Thymus (tissue), 11 donors: ENCODE measurements around the gene CERS6. TPM values are rescaled to one million over a fixed set of nuclear protein-coding genes. Genes with fewer than 3 reads are reported as not detected.

Experiments
- DNase-seq, 9 donors: peaks; one replicate each; pipeline ENCODE4 v3.0.0-alpha.2; 2013; ENCODE audit warnings: low spot score in 9 of 9, low read depth in 6 of 9, missing footprints in 1 of 9
- H3K27ac ChIP-seq, 2 donors: one replicate each; pipeline ENCODE4 v1.5.1; 2013; ENCODE audit warnings: control low read depth in 1 of 2, low read depth in 1 of 2, low read length in 1 of 2, mild to moderate bottlenecking in 1 of 2, moderate library complexity in 1 of 2
- H3K27me3 ChIP-seq, 2 donors: one replicate each; pipeline ENCODE4 v1.5.1; 2013; ENCODE audit warnings: low read length in 1 of 2; ENCODE audit not compliant: control insufficient read depth in 2 of 2, insufficient read depth in 1 of 2
- H3K36me3 ChIP-seq, 2 donors: one replicate each; pipeline ENCODE4 v1.5.1; 2013; ENCODE audit warnings: low read length in 1 of 2, mild to moderate bottlenecking in 1 of 2, moderate library complexity in 1 of 2; ENCODE audit not compliant: control insufficient read depth in 2 of 2, insufficient read depth in 2 of 2
- H3K4me1 ChIP-seq, 2 donors: one replicate each; pipeline ENCODE4 v1.5.1; 2013; ENCODE audit warnings: low read length in 2 of 2; ENCODE audit not compliant: control insufficient read depth in 2 of 2, insufficient read depth in 2 of 2
- H3K4me3 ChIP-seq, 2 donors: one replicate each; pipeline ENCODE4 v1.5.1; 2013; ENCODE audit warnings: low read length in 2 of 2, control low read depth in 1 of 2, mild to moderate bottlenecking in 1 of 2
- H3K9me3 ChIP-seq, 2 donors: one replicate each; pipeline ENCODE4 v1.5.1; 2013; ENCODE audit warnings: low read length in 1 of 2, mild to moderate bottlenecking in 1 of 2; ENCODE audit not compliant: control insufficient read depth in 2 of 2, insufficient read depth in 1 of 2
- WGBS: extraction: QIAGEN DNeasy Blood & Tissue Kit; methylation state at CpG from one replicate; pipeline ENCODE4 v1.1.7; 2013; 5-methylcytosine and 5-hydroxymethylcytosine counted together
- polyA plus RNA-seq: library from polyadenylated mRNA; stranded (reverse); fragments of 200-250 nt; gene quantifications from one replicate; pipeline ENCODE4 v1.2.3, GENCODE V29; 2013
- total RNA-seq: library from RNA; stranded (reverse); fragments of 120-200 nt; gene quantifications from one replicate; pipeline ENCODE4 v1.2.4, GENCODE V29; 2013
- donor health status: healthy.

The CERS6 gene
- total and polyA plus RNA-seq, 2 donors: 12.1 to 26.9 TPM

DNA sequence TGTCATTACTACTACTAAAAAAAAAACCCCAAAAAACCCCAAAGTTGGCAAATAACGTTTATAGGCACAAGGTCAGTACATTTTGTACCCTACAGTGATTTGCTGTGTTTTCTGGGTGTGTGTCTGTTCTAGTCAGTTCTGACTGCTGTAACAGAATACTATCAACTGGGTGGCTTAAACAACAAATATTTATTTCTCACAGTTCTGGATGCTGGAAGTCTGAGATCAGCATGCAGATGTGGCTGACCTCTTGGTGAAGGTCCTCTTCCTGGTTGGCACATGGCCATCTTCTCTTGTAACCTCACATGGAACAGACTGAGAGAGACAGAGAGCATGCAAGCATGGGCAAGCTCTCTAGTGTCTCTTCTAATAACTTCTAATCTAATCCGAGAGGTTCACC lies 103.1 kb downstream of the CERS6 start:
- DNase-seq: no peak

DNA sequence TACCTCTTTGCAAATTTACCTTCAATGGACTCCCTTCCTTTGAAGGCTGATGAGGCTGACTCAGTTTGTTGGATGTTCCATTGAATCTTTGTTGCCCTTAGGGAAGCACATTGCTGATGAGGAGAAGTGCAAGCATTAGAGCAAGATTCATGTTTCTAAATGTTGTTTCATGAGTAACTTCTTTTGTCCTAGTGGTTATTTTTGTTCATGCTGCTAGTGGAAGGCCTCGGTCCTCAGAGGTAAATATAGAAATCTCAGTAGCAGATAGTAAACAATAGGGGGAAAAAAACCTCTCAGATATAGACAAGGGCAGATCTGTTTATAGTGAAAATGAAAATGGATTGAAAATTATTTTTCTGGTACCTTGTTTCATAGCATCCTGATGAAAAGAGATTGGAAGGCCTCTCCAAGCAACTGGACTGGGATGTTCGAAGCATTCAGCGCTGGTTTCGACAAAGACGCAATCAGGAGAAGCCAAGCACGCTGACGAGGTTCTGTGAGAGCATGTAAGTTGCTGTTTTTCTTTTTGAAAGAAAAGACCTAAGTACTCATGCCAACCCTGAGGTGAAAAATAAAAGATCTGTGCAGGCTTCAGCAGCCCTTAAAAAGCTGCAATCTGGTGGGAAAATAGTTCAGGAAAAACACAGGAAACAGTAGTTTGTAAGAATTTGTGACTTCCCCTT lies 104.9 kb downstream of the CERS6 start:
- H3K9me3 ChIP-seq: no peaks in the 10 kb centered on the region
- no peaks in the 10 kb centered on the region for H3K4me1 ChIP-seq
- no peak overlapping the region for H3K27ac ChIP-seq
- no peaks in the 10 kb centered on the region for H3K27me3 ChIP-seq
- DNase-seq: no peak
- H3K4me3 ChIP-seq: no peak overlapping the region
- H3K36me3 ChIP-seq: peaks cover 0 to 26% of the 10 kb centered on the region in 2 donors
- 97% methylated on average over 7 of the region's 7 CpGs for WGBS

More for the DNA sequence above, 103.1 kb downstream of the CERS6 start:
- H3K36me3 ChIP-seq: peaks cover 0 to 23% of the 10 kb centered on the region in 2 donors
- no peaks in the 10 kb centered on the region for H3K27me3 ChIP-seq
- no peak overlapping the region for H3K27ac ChIP-seq
- H3K4me3 ChIP-seq: no peak overlapping the region
- WGBS: 96% methylated on average over 2 of the region's 2 CpGs
- no peaks in the 10 kb centered on the region for H3K9me3 ChIP-seq
- H3K4me1 ChIP-seq: no peaks in the 10 kb centered on the region

DNA sequence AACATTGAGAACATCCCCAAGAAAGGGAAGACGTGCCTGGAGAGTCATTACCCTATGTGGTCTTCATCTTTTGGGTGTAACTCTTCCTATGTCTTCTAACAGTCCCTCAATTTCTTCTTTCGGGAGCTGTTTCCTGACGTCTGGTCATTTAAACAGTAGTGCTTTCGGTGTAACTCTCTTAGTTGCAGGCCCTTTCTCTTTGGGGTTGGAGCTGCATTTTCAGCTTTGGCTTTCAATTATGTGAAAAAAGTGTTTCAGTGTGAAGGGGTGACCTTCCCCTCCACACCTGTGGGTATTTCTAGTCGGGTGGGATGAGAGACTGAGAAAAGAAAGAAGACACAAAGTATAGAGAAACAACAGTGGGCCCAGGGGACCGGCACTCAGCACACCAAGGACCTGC lies 105.9 kb downstream of the CERS6 start:
- Histone ChIP-seq H3K9me3 (no peaks in the 10 kb centered on the region), H3K4me1 (no peaks in the 10 kb centered on the region), H3K36me3 (peaks cover 0 to 27% of the 10 kb centered on the region in 2 donors), H3K4me3 (no peak overlapping the region), H3K27me3 (no peaks in the 10 kb centered on the region), H3K27ac (no peak overlapping the region)
- DNase-seq: no peak
- WGBS: 96% methylated on average over 6 of the region's 6 CpGs

DNA sequence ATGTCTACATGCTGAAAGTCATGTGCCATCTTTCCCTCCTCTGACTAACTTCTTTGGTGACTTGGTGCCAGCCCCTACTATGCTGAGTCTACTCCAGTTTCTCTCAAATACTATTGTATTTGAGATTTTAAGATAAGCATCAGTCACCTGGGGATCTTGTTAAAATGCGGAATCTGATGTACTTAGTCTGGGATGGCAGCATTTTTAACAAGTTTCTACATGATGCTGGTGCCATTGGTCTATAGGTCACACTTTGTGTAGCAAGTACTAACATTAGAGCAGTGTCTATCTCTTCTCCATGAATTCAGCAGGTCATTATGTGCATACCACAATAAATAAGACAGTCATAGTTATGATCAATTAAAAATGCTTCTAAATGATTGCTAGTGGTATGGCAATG lies 106.9 kb downstream of the CERS6 start:
- Histone ChIP-seq H3K9me3 (no peaks in the 10 kb centered on the region), H3K27me3 (no peaks in the 10 kb centered on the region), H3K27ac (no peak overlapping the region), H3K4me3 (no peak overlapping the region), H3K4me1 (no peaks in the 10 kb centered on the region), H3K36me3 (peaks cover 0 to 27% of the 10 kb centered on the region in 2 donors)
- DNase-seq: no peak
- WGBS: 97% methylated on average over 1 of the region's 1 CpG

DNA sequence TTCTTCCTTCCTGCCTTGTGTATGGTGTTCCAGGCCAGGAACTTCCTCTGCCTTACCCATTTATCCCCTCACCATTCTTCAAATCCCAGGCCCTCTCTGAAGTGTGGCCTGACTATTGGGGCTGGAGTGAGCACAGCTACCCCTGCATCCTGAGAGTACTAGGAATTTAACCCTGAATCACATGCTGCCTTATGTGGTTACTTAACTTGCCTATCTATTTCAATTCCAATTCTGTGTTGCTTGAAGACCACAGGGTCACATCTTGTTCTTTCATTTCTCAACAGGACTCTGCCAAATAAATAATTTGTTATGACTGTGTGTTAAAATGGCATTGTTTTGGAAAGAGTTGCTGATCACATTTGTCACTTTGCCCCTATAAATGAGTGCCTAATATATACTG lies 108.6 kb downstream of the CERS6 start:
- H3K27ac ChIP-seq: peak overlapping the region in 1 of 2 donors; percentile 15
- H3K27me3 ChIP-seq: no peaks in the 10 kb centered on the region
- H3K4me3 ChIP-seq: no peak overlapping the region
- peaks cover 0 to 25% of the 10 kb centered on the region in 2 donors for H3K36me3 ChIP-seq
- no peaks in the 10 kb centered on the region for H3K4me1 ChIP-seq
- DNase-seq: no peak
- H3K9me3 ChIP-seq: no peaks in the 10 kb centered on the region

DNA sequence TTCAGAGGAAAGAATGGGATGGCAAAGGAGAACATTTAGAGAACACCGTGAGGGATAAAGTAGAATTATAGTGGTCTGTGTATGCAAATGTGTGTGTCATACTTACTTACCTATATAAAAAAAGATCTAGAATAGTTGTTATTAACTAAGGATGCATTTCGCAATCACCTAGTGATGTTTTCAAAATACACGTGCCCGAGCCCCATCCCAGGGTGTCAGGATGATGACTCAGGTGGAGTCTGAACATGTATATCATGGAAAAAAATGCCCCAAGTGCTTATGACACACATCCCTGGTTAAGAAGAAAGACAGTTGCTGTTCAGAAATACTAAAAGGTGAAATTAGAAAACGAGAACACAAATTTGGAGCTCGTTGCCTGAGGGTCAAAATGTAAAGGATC lies 109.0 kb downstream of the CERS6 start:
- 93% methylated on average over 6 of the region's 6 CpGs for WGBS
- Histone ChIP-seq H3K4me3 (no peak overlapping the region), H3K27ac (no peak overlapping the region), H3K27me3 (no peaks in the 10 kb centered on the region), H3K36me3 (peaks cover 0 to 25% of the 10 kb centered on the region in 2 donors), H3K4me1 (no peaks in the 10 kb centered on the region), H3K9me3 (no peaks in the 10 kb centered on the region)
- no peak for DNase-seq

DNA sequence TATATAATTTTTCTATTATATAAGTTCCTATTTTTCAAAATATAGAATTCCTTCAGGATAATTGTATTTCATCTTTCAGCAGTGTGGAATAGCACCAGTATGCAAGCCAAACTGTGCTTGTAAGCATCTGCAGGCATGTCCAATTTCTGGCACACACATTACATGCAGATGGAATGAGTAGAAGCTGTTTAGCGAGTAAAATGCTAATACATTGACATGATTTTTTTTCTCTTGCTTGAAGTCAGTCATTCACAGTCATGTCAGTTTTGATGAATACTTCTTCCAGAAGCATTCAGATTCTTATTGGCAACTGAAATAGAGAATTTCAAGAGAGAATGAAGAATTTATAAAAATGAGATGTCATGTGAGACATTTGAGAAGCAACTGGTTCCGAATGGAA lies 109.4 kb downstream of the CERS6 start:
- Histone ChIP-seq H3K27ac (no peak overlapping the region), H3K9me3 (no peaks in the 10 kb centered on the region), H3K4me3 (no peak overlapping the region), H3K36me3 (peaks cover 0 to 25% of the 10 kb centered on the region in 2 donors), H3K4me1 (no peaks in the 10 kb centered on the region), H3K27me3 (no peaks in the 10 kb centered on the region)
- 95% methylated on average over 2 of the region's 2 CpGs for WGBS
- DNase-seq: no peak

DNA sequence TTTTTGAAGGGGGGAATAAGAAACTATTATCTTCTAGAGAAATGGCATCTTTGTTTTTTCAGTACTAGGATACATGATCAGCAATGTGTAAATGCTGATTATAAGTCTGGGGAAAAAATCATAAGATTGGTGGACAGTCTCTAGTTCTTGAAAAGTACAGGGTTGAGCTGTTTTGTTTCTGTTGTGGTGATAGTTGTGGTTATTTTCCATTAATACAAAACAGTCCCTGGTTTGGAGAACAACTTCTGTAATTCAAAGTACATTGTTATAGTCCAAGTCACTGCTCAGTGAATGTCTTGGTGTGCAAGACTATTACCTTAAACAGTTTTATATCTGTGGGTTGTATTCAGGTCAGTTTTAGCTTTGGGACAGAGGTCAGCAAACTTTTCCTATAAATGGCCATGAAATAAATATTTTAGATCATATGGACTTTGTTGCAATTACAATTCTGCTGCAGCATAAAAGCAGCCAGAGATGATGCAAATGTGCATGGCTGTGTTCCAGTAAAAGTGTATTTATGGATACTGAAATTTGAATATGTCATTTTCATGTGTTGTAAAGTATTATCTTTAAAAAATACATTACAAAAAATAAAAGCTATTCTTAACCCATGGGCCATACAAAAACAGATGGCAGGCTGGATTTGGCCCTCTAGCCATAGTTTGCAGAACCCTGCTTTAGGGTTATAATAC lies 111.0 kb downstream of the CERS6 start:
- H3K27ac ChIP-seq: no peak overlapping the region
- no peaks in the 10 kb centered on the region for H3K9me3 ChIP-seq
- H3K4me3 ChIP-seq: no peak overlapping the region
- no peaks in the 10 kb centered on the region for H3K27me3 ChIP-seq
- DNase-seq: no peak
- peaks cover 0 to 17% of the 10 kb centered on the region in 2 donors for H3K36me3 ChIP-seq
- no peaks in the 10 kb centered on the region for H3K4me1 ChIP-seq

DNA sequence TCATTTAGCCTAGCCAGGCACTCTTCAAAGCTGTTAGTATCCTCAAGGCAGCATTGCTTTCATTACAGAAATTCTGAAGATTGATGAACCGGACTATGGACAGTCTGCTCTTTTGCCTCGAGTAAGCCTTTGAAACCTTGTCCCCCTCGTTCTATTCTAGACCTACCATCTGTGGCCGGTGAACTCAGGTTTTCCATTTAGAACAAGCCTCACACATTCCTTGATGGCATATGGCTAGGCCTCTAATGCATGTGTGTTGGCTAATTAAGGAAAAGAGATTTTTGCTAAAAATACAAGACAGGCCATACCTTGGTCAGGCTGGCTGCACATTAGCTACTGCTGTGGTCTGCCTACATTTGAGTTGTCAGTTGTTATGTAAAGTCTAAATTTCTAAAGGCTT lies 111.8 kb downstream of the CERS6 start:
- H3K4me1 ChIP-seq: no peaks in the 10 kb centered on the region
- H3K9me3 ChIP-seq: no peaks in the 10 kb centered on the region
- no peak overlapping the region for H3K4me3 ChIP-seq
- no peak overlapping the region for H3K27ac ChIP-seq
- no peak for DNase-seq
- WGBS: 98% methylated on average over 4 of the region's 4 CpGs
- peaks cover 0 to 14% of the 10 kb centered on the region in 2 donors for H3K36me3 ChIP-seq
- no peaks in the 10 kb centered on the region for H3K27me3 ChIP-seq
